Caco-2 (cell line): ENCODE measurements around the gene MT1B. TPM values are rescaled to one million over a fixed set of nuclear protein-coding genes. Genes with fewer than 3 reads are reported as not detected.

Experiments
- BruUV-seq: library from RNA; stranded (reverse); fragments of 400-500 nt; replicated peaks from 2 replicates; lab custom pipeline; 2021; lab: Mats Ljungman, UMichigan
- CTCF ChIA-PET: fragments of 300-600 bp; sonication (Branson Sonifier 250); formaldehyde crosslinking; loops from one replicate; lab custom pipeline; 2022; ENCODE audit warnings: antibody characterized with exemption; lab: Charles Lee
- POLR2A ChIA-PET: fragments of 300-600 bp; sonication (Branson Sonifier 250); formaldehyde crosslinking; loops from one replicate; lab custom pipeline; 2022; ENCODE audit warnings: antibody characterized with exemption; lab: Charles Lee
- DNase-seq, 2 experiments: peaks; one replicate each; pipeline versions ENCODE4 v3.0.0 to v3.0.0-alpha.2; 2020 to 2022
- H3K27me3 ChIP-seq: replicated peaks from 2 replicates; pipeline ENCODE4 v1.6.0; 2011; ENCODE audit warnings: low read length; ENCODE audit not compliant: control insufficient read depth, insufficient read depth
- H3K36me3 ChIP-seq: 2 replicates; pipeline ENCODE4 v1.5.1; 2011; ENCODE audit warnings: low read length; ENCODE audit not compliant: control insufficient read depth, insufficient read depth
- H3K4me1 ChIP-seq: fragments of 250-450 bp; sonication (Bioruptor Pico); 2 replicates; pipeline ENCODE4 v1.5.1; 2020; ENCODE audit warnings: mild to moderate bottlenecking
- H3K4me3 ChIP-seq: 2 replicates; pipeline ENCODE4 v1.5.1; 2011; ENCODE audit warnings: low read depth, mild to moderate bottlenecking, control low read depth, low read length
- H3K9me3 ChIP-seq: fragments of 250-450 bp; sonication (Bioruptor Pico); 2 replicates; pipeline ENCODE4 v1.5.1; 2020; ENCODE audit warnings: mild to moderate bottlenecking, moderate library complexity
- H3K27ac Mint-ChIP-seq: one replicate; pipeline ENCODE4 v1.8.0; 2022; ENCODE audit warnings: mixed read lengths; ENCODE audit not compliant: unreplicated experiment
- H3K27me3 Mint-ChIP-seq: one replicate; pipeline ENCODE4 v1.8.0; 2022; ENCODE audit warnings: mixed read lengths; ENCODE audit not compliant: insufficient read depth, unreplicated experiment
- H3K36me3 Mint-ChIP-seq: one replicate; pipeline ENCODE4 v1.8.0; 2022; ENCODE audit warnings: mild to moderate bottlenecking, mixed read lengths; ENCODE audit not compliant: insufficient read depth, unreplicated experiment
- H3K4me1 Mint-ChIP-seq: one replicate; pipeline ENCODE4 v1.8.0; 2022; ENCODE audit warnings: low read depth, mixed read lengths; ENCODE audit not compliant: unreplicated experiment
- H3K4me3 Mint-ChIP-seq: one replicate; pipeline ENCODE4 v1.8.0; 2022; ENCODE audit warnings: mild to moderate bottlenecking, moderate library complexity, mixed read lengths; ENCODE audit not compliant: unreplicated experiment
- H3K9me3 Mint-ChIP-seq: one replicate; pipeline ENCODE4 v1.8.0; 2022; ENCODE audit warnings: mixed read lengths; ENCODE audit not compliant: unreplicated experiment
- intact Hi-C: fragments of 100-400 bp; cut with micrococcal nuclease; formaldehyde crosslinking; loops from one replicate; pipeline ENCODE4 v1.10.0; 2022; ENCODE audit not compliant: unreplicated experiment
- total RNA-seq: library from RNA; stranded (reverse); gene quantifications from 2 replicates; pipeline ENCODE4 v1.2.3, GENCODE V29; 2022
- TF ChIP-seq, protein P1 (sequence below), 2 experiments: fragments of 200-600 bp in 1 of 2; IDR thresholded peaks; 1 replicate in 1 of 2; 2 replicates in 1 of 2; pipeline versions ENCODE4 v1.5.1 to v1.8.0; 2011 to 2022; ENCODE audit warnings: antibody characterized with exemption in 1 of 2, control low read depth in 1 of 2, inconsistent platforms in 1 of 2, low read depth in 1 of 2, low read length in 1 of 2, mild to moderate bottlenecking in 1 of 2, moderate library complexity in 1 of 2; ENCODE audit not compliant: insufficient read depth in 1 of 2, severe bottlenecking in 1 of 2, unreplicated experiment in 1 of 2

Gene MT1B
- total RNA-seq, 1 experiment from 2014 or later: not detected

DNA sequence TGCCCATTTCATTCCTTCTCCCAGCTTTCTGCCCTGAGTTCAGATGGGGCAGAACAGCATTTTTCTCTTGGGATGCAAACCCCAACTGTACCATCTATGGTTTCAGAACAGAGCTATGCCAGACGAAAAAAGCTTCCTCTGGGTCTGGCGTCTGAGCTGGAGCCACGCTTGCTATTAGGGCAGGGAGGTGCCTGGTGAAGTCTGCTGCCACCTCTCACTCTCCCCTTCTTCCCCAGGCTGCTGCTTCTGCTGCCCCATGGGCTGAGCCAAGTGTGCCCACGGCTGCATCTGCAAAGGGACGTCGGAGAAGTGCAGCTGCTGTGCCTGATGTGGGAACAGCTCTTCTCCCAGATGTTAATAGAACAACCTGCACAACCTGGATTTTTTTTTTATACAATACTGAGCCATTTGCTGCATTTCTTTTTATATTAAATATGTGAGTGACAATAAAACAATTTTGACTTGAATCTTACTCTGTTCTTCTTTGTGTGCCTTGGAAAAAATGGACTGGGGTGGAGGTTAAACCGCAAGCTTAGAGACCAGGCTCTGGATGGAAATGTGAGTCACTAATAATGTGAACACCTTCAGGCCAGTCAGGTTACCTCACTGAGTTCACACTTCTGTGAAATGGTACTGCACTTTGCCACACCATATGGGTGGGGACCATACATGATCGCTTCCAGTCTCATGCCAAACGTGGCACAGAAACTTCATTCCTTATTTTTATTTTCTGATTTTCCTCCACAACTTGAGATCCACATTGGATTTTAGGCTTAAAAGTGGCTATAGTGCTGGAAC is 14.9 kb upstream of the MT1B start:
- no peaks in the 10 kb centered on the region for H3K36me3 ChIP-seq
- H3K27me3 ChIP-seq: peaks cover 12% of the 10 kb centered on the region
- no peaks in the 10 kb centered on the region for H3K9me3 Mint-ChIP-seq
- peaks cover 27% of the 10 kb centered on the region for H3K27me3 Mint-ChIP-seq
- no peak overlapping the region for H3K4me3 Mint-ChIP-seq
- POLR2A ChIA-PET: no interaction called here
- H3K4me1 ChIP-seq: no peaks in the 10 kb centered on the region
- intact Hi-C loops: no loop called here
- CTCF ChIA-PET: interaction anchor here (1.0 kb wide), 1 partner anchor 65 kb away, joined by 3 read pairs; no protein-coding TSS in a partner anchor
- H3K4me3 ChIP-seq: no peak overlapping the region
- no peak overlapping the region for H3K27ac Mint-ChIP-seq
- TF ChIP-seq, protein P1, sequence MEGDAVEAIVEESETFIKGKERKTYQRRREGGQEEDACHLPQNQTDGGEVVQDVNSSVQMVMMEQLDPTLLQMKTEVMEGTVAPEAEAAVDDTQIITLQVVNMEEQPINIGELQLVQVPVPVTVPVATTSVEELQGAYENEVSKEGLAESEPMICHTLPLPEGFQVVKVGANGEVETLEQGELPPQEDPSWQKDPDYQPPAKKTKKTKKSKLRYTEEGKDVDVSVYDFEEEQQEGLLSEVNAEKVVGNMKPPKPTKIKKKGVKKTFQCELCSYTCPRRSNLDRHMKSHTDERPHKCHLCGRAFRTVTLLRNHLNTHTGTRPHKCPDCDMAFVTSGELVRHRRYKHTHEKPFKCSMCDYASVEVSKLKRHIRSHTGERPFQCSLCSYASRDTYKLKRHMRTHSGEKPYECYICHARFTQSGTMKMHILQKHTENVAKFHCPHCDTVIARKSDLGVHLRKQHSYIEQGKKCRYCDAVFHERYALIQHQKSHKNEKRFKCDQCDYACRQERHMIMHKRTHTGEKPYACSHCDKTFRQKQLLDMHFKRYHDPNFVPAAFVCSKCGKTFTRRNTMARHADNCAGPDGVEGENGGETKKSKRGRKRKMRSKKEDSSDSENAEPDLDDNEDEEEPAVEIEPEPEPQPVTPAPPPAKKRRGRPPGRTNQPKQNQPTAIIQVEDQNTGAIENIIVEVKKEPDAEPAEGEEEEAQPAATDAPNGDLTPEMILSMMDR (IDR thresholded peaks at IDR 0.05; ENCODE audit: insufficient read depth in 1 of 2, low read depth in 1 of 2, low read length in 1 of 2, severe bottlenecking in 1 of 2, unreplicated experiment in 1 of 2): no peak
- no peak for DNase-seq
- H3K4me1 Mint-ChIP-seq: peaks cover 3% of the 10 kb centered on the region
- BruUV-seq: no TSS peak
- H3K9me3 ChIP-seq: no peaks in the 10 kb centered on the region
- H3K36me3 Mint-ChIP-seq: no peaks in the 10 kb centered on the region

DNA sequence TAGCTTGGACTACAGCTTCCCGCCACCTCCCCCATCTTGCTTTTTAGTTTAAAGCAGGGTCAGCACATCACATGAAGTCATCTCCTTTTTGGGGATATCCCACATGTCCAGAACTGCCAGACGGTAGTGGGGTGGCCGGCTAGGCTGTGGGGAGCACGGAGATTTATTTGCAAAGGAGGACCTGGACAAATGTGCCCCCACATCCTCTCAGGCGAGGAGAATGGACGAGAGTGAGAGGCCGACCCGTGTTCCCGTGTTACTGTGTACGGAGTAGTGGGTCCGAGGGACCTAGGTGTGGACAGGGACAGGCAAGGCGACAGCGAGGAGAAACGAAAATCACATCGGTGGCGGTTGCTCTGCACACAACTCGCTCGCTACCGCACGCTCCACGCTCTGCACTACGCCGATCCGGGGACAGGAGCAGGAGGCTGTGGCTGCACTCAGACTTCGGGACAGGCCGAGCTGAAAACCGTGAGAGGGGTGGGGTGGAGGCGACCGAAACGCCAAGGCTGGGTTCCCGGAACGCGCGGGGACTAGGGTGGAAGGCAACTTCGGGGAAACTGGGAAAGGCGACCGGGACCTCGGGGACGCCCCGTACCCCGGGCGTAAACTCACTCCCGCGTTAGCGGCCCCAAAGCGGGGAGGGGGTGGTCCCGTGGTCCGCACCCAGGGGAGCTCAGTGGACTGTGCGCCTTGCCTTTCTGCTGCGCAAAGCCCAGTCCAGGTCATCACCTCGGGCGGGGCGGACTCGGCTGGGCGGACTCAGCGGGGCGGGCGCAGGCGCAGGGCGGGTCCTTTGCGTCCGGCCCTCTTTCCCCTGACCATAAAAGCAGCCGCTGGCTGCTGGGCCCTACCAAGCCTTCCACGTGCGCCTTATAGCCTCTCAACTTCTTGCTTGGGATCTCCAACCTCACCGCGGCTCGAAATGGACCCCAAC is 13.6 kb upstream of the MT1B start, which contains the start of gene MT1A:
Gene MT1A, plus strand, starts transcription at position 853 of the 937 bp plus-strand sequence. Its CDS starts 73 bp downstream, at position 926.
- Histone ChIP-seq H3K36me3 (no peaks in the 10 kb centered on the region), H3K4me1 (no peaks in the 10 kb centered on the region), H3K9me3 (no peaks in the 10 kb centered on the region), H3K4me3 (peak within 1 kb of the TSS; percentile 45), H3K27me3 (peaks cover 9% of the 10 kb centered on the region)
- H3K9me3 Mint-ChIP-seq: no peaks in the 10 kb centered on the region
- BruUV-seq: no TSS peak
- TF ChIP-seq, protein P1 (IDR thresholded peaks at IDR 0.05; ENCODE audit: insufficient read depth in 1 of 2, low read depth in 1 of 2, low read length in 1 of 2, severe bottlenecking in 1 of 2, unreplicated experiment in 1 of 2): no peak
- no peak within 1 kb of the TSS for H3K27ac Mint-ChIP-seq
- no peaks in the 10 kb centered on the region for H3K4me1 Mint-ChIP-seq
- peaks cover 19% of the 10 kb centered on the region for H3K27me3 Mint-ChIP-seq
- peak; percentile 72 to 80 for DNase-seq
- ChIA-PET CTCF (interaction anchor here (1.2 to 1.8 kb wide), 2 partner anchors 37 to 64 kb away, joined by 4 read pairs; no protein-coding TSS in a partner anchor), POLR2A (no interaction called here)
- H3K36me3 Mint-ChIP-seq: no peaks in the 10 kb centered on the region
- intact Hi-C loops: no loop called here
- H3K4me3 Mint-ChIP-seq: peak within 1 kb of the TSS; percentile 77

DNA sequence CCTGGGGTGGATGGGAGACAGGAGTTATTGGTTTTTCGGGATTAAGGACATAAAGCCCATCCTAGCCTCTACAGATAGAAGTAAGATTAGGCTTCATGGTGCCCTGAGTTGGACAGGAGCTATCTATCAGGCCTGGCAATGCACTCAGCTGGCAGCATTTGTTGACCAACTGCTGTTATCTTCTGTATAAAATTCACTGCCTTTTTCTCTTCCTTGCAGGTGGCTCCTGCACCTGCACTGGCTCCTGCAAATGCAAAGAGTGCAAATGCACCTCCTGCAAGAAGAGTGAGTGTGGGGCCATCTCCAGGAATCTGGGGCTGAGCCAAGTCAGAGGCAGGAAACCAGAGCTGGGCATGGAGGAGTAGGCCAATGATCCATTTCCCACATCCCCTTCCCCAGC is 12.6 kb upstream of the MT1B start:
- BruUV-seq: no TSS peak
- no peak overlapping the region for H3K4me3 ChIP-seq
- peaks cover 7% of the 10 kb centered on the region for H3K27me3 ChIP-seq
- TF ChIP-seq, protein P1 (IDR thresholded peaks at IDR 0.05; ENCODE audit: insufficient read depth in 1 of 2, low read depth in 1 of 2, low read length in 1 of 2, severe bottlenecking in 1 of 2, unreplicated experiment in 1 of 2): no peak
- no peaks in the 10 kb centered on the region for H3K9me3 ChIP-seq
- H3K4me3 Mint-ChIP-seq: peak overlapping the region; percentile 77
- POLR2A ChIA-PET: no interaction called here
- DNase-seq: no peak
- no peaks in the 10 kb centered on the region for H3K4me1 ChIP-seq
- no peaks in the 10 kb centered on the region for H3K36me3 Mint-ChIP-seq
- H3K4me1 Mint-ChIP-seq: peaks cover 5% of the 10 kb centered on the region
- intact Hi-C loops: no loop called here
- H3K27ac Mint-ChIP-seq: no peak overlapping the region
- no peaks in the 10 kb centered on the region for H3K36me3 ChIP-seq
- H3K9me3 Mint-ChIP-seq: no peaks in the 10 kb centered on the region
- CTCF ChIA-PET: interaction anchor here (0.6 to 1.8 kb wide), 3 partner anchors 38 to 63 kb away, joined by 4 to 6 read pairs (median 4); no protein-coding TSS in a partner anchor
- peaks cover 15% of the 10 kb centered on the region for H3K27me3 Mint-ChIP-seq
